Activated naive CD4-positive, alpha-beta T cell treated with anti-CD3 and anti-CD28 coated beads for 36 hours (primary cell): ENCODE measurements around the gene CBX7. TPM values are rescaled to one million over a fixed set of nuclear protein-coding genes. Genes with fewer than 3 reads are reported as not detected.

Experiments used
- CTCF ChIA-PET: fragments of 350-600 bp; sonication (Branson Sonifier 250); formaldehyde crosslinking; loops from one replicate; lab custom pipeline; 2021; ENCODE audit warnings: antibody characterized with exemption; lab: Charles Lee
- DNase-seq: peaks from one replicate; pipeline ENCODE4 v3.0.0-alpha.2; 2020
- H3K27ac Mint-ChIP-seq: one replicate; pipeline ENCODE4 v1.8.0; 2021; ENCODE audit warnings: mild to moderate bottlenecking, mixed read lengths
- H3K27me3 Mint-ChIP-seq: one replicate; pipeline ENCODE4 v1.8.0; 2021; ENCODE audit warnings: low read depth, mixed read lengths
- H3K36me3 Mint-ChIP-seq: one replicate; pipeline ENCODE4 v1.8.0; 2021; ENCODE audit warnings: low read depth, mixed read lengths
- H3K4me1 Mint-ChIP-seq: one replicate; pipeline ENCODE4 v1.8.0; 2021; ENCODE audit warnings: low read depth, mixed read lengths
- H3K4me3 Mint-ChIP-seq: one replicate; pipeline ENCODE4 v1.8.0; 2021; ENCODE audit warnings: mild to moderate bottlenecking, moderate library complexity, mixed read lengths
- H3K9me3 Mint-ChIP-seq: one replicate; pipeline ENCODE4 v1.8.0; 2021; ENCODE audit warnings: mixed read lengths
- intact Hi-C: fragments of 100-400 bp; cut with micrococcal nuclease; formaldehyde crosslinking; loops from one replicate; pipeline ENCODE4 v1.15.1; 2023
- total RNA-seq, 2 experiments: library from RNA; stranded (reverse); gene quantifications; one replicate each; pipeline ENCODE4 v1.2.3, GENCODE V29; 2021

CBX7 gene
- total RNA-seq, 2 experiments from 2014 or later: 20.8 to 24.1 TPM

DNA sequence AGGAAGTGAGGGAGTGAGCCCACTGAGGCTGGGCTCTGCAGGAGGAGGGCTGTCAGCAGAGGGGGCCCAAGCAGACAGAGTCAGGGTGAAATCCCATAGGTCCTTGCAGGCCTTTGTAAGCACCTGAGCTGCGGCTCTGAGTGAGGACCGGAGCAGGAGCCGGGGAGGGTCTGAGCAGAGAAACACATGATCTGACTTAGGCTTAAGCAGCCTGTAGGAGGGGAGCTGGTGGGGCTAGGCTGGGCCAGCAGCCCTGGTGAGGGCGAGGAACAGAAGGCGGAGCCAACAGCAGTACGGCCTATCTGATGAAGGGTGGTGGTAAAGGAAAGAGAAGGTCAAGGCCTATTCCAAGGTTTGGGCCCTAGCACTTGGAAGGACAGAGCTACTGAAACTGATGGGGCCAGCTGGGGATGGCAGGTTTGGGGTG lies 26.9 kb upstream of the CBX7 start:
- Mint-ChIP-seq H3K9me3 (no peaks in the 10 kb centered on the region), H3K4me1 (peaks cover 8% of the 10 kb centered on the region), H3K36me3 (no peaks in the 10 kb centered on the region), H3K4me3 (no peak overlapping the region), H3K27ac (no peak overlapping the region), H3K27me3 (no peaks in the 10 kb centered on the region)
- CTCF ChIA-PET: interaction anchor here (0.6 to 1.9 kb wide), 3 partner anchors 127 to 320 kb away, joined by 3 to 6 read pairs (median 4); no protein-coding TSS in a partner anchor
- no peak for DNase-seq
- intact Hi-C loops: no loop called here

- CTCF ChIA-PET: interaction anchor here (0.6 to 1.9 kb wide), 4 partner anchors 11 to 321 kb away, joined by 3 to 6 read pairs (median 4); no protein-coding TSS in a partner anchor
- Mint-ChIP-seq H3K4me1 (peaks cover 18% of the 10 kb centered on the region), H3K4me3 (no peak overlapping the region)
These were observed 26.0 kb upstream of the CBX7 start for GRCh38 chr22:39178206-39179111.

DNA sequence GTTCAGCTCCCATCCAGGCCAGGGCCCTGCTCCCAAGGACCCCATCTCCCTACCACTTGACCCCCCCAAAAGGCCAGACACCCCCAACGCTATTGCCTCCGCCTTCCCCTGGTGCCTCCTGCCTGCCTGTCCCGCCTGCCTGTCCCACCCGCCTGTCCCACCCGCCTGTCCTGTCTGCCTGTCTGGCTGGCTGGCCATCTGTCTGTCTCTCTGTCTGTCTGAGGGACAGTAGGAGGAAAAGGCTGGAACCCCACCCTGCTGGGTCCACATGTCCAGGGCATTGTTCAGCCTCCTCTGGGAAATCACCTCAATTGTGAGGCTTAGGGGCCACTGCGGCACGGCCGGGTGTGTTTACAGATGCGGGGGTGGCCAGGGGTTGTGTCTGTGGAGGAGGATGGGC lies 25.3 kb upstream of the CBX7 start:
- no peaks in the 10 kb centered on the region for H3K36me3 Mint-ChIP-seq
- DNase-seq: no peak
- H3K9me3 Mint-ChIP-seq: no peaks in the 10 kb centered on the region
- CTCF ChIA-PET: no interaction called here
- intact Hi-C loops: no loop called here
- H3K4me3 Mint-ChIP-seq: no peak overlapping the region
- H3K27me3 Mint-ChIP-seq: no peaks in the 10 kb centered on the region
- H3K27ac Mint-ChIP-seq: no peak overlapping the region
- peaks cover 24% of the 10 kb centered on the region for H3K4me1 Mint-ChIP-seq

More at GRCh38 chr22:39178206-39179111, 26.0 kb upstream of the CBX7 start:
- intact Hi-C loops: no loop called here
- no peak overlapping the region for H3K27ac Mint-ChIP-seq
- no peaks in the 10 kb centered on the region for H3K9me3 Mint-ChIP-seq
- H3K27me3 Mint-ChIP-seq: no peaks in the 10 kb centered on the region
- no peaks in the 10 kb centered on the region for H3K36me3 Mint-ChIP-seq
- DNase-seq: no peak

DNA sequence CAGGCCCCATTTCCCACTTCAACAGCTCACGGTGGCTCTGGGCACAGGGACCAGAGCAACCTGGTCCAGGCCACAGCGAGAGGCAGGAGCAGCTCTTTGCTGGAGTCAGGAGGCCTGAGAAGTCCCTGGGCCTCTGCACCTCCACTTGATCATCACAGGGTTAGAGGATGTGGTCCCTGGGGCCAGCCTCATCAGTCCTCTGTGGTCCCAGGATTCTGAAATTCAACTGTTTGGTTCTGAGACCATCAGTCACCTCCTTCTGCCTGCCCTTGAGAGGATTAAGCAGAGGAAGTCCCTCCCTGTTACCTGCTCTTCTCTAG lies 24.9 kb upstream of the CBX7 start:
- Mint-ChIP-seq H3K27me3 (no peaks in the 10 kb centered on the region), H3K27ac (no peak overlapping the region), H3K9me3 (no peaks in the 10 kb centered on the region), H3K36me3 (no peaks in the 10 kb centered on the region), H3K4me3 (no peak overlapping the region), H3K4me1 (peaks cover 25% of the 10 kb centered on the region)
- DNase-seq: no peak
- intact Hi-C loops: no loop called here
- CTCF ChIA-PET: no interaction called here

DNA sequence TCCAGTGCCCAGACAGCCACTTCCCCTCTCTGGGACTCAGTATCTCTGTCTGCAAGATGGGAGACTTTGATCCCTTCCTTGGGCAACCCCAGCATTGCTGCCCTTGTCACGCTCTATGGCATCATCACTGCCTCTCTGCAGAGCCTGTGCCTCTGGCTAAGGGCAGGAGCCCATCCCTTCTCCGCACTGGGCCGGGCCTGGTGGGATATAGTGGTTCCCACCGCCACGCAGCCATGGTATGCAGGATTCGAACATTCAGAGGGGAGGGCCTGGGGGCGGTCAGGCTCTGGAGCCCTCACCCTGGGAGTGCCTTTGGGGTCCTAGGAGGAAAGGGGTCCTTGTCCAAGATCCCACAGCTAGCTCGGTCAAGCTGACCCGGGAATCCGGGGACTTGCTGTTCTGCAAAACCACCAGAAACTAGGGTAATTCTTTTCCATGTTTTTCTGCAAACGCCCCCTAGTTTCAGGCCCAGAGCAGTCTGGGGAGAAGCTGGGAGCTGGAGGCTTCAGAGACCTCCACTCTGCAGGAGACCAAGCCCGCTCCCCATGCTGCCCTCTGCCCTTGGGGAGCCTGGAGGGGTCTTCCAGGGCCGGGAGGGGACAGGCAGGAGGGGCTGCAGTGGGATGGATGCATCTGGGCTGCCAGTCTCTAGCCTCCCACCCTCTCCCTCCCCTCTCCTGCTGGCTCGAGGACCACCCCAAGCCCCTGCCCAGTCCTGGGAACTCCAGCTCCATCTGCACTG lies 24.4 kb upstream of the CBX7 start:
- CTCF ChIA-PET: no interaction called here
- Mint-ChIP-seq H3K27me3 (no peaks in the 10 kb centered on the region), H3K27ac (no peak overlapping the region), H3K9me3 (no peaks in the 10 kb centered on the region), H3K4me1 (peaks cover 26% of the 10 kb centered on the region), H3K4me3 (no peak overlapping the region), H3K36me3 (no peaks in the 10 kb centered on the region)
- DNase-seq: no peak
- intact Hi-C loops: no loop called here

DNA sequence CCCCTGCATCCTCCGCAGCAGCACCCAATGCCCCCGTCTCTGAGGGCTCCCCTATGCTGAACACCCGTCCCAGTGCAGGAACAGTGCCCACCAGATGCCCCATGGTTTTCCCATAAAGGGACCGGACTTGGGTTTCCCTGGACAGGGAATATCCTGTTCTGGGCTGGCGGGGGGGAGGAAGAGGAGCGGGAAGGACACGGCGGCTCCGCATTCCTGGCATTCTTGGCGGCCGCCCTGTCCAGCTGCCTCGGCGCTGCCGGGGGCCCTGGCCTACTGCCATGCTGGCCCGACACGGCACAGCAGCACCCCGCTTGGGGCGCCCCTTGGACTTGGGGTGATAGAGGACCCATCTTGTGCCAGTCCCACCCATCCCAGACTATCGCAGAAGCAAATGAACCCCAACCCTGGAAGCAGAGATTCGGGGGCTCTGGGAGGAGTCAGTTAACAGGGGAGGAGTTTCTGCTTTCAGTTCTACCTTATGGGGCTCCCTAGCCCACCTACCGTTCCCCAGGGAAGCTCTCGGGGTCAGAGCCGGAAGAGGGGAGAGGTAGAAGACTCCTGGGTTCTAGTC lies 23.7 kb upstream of the CBX7 start:
- no peaks in the 10 kb centered on the region for H3K27me3 Mint-ChIP-seq
- no peak for DNase-seq
- H3K36me3 Mint-ChIP-seq: no peaks in the 10 kb centered on the region
- intact Hi-C loops: no loop called here
- peaks cover 31% of the 10 kb centered on the region for H3K4me1 Mint-ChIP-seq
- H3K9me3 Mint-ChIP-seq: no peaks in the 10 kb centered on the region
- H3K4me3 Mint-ChIP-seq: no peak overlapping the region
- no peak overlapping the region for H3K27ac Mint-ChIP-seq
- CTCF ChIA-PET: no interaction called here

DNA sequence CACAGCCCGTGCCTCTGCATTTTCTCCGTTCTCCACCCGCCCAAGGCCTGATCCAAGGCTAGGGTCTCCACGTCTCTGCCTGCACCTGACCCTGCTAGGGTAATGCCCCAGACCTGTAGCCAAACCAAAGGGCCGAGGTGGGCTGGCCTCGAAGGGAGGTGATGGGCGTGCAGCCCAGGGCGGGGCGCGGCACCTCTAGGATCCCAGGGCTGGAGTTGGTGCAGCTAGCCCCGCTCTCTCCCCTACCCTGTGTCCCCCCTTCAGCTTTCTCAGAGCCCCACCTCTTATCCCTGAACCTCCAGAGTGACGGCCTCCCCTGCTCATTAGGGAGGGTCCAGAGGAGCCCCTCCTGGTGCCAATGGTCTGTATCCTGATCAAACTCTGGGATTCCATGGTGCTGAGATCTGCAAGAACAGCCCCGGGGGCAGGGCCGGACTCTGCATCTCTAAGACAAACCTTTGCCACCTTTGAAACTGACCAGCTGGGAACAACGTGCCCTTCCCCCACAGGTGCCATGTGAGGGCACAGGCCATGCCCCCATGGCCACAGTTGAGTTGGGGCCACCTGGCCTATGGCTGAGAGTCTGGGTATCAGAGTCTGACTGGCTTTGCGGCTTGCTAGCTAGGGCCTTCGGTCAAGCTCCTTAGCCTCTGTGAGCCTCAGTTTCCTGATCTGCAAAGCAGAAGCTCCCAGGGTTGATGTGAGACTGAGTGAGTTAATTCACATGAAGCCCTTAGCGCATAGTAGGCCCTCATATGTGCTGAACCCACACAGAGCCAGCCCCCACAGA lies 23.1 kb upstream of the CBX7 start:
- no peak for DNase-seq
- Mint-ChIP-seq H3K4me1 (peaks cover 37% of the 10 kb centered on the region), H3K27ac (peak overlapping the region; percentile 8), H3K27me3 (no peaks in the 10 kb centered on the region), H3K9me3 (no peaks in the 10 kb centered on the region), H3K36me3 (no peaks in the 10 kb centered on the region), H3K4me3 (no peak overlapping the region)
- CTCF ChIA-PET: no interaction called here
- intact Hi-C loops: no loop called here

DNA sequence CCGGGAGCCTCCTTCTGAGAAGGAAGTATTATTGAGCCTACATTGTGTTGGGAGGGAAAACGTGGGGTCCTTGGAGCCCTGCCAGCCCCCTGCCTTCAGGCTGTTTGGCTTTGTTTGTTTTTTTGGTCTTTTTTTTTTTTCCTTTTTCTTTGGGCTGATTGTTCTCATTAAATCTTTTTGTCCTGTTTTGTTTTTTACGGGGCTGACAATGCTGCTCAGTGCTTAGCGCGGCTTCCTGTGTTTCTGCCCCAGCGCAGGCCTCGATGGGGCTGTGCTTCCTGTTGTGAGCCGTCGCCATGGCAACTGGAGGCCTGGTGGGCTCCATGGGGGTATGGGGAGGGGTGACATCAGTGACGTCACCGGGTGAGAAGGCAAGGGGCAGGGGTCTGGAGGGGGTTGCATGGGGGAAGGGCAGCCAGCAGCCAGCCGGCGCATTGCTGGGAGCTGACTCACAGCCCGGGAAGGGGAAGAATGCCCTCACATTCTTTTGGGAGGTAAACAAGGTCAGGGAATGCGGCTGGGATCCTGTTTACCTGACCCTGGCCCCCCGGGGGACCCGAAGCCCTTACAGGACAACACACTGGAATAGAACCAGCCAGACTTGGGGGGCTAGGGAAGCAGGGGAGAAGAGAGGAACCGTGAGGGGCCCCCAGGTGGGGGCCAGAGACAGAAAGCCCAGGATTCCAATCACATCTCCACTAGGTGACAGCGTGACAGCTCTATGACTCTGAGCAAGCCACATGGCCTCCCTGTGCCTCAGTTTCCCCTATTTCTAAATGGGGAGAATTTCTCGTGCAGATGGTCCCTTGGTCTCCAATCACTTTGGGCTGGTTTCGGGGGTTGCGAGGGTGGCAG lies 22.2 kb upstream of the CBX7 start:
- Mint-ChIP-seq H3K4me1 (peaks cover 37% of the 10 kb centered on the region), H3K27ac (peak overlapping the region; percentile 37), H3K9me3 (no peaks in the 10 kb centered on the region), H3K4me3 (no peak overlapping the region), H3K36me3 (no peaks in the 10 kb centered on the region), H3K27me3 (no peaks in the 10 kb centered on the region)
- intact Hi-C loops: no loop called here
- peak; percentile 76 for DNase-seq
- CTCF ChIA-PET: interaction anchor here (0.6 to 6.8 kb wide), 3 partner anchors 130 to 142 kb away, joined by 3 to 97 read pairs (median 63); no protein-coding TSS in a partner anchor

DNA sequence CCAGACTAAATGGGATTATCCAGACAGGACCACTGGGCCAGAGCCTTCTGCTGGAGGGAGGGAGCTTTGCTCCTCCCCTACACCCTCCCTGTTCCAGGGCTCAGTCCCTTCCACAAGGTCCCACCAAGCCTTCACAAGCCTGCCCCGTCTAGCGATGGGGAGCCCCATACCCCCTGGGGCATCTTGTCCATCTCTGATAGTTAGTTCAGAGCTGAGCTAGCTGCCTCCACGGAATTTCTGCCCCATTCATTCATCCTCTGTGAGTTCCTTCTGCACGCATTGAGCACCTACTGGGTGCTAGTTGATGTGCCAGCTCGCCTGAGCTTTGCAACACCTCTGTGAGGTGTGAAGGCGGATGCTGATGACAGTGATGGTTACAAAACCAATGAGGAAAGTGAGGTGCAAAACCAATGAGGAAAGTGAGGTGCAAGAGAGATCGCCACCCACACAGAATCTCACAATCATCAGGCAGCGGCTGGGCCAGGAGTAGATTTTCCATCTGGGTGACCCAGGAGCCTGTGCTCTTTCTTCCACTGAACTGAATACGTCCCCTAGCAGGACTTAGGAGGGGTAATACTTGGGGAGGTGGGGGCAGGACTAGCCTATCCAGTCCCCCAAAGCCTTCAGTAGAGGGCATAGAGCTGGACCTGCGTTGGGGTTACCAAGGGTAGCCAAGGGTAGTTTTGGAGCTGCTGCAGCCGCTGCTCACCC lies 21.5 kb upstream of the CBX7 start:
- H3K27ac Mint-ChIP-seq: peak overlapping the region; percentile 37
- H3K36me3 Mint-ChIP-seq: no peaks in the 10 kb centered on the region
- H3K4me3 Mint-ChIP-seq: no peak overlapping the region
- peak; percentile 60 for DNase-seq
- H3K27me3 Mint-ChIP-seq: no peaks in the 10 kb centered on the region
- CTCF ChIA-PET: interaction anchor here (0.6 to 6.8 kb wide), 6 partner anchors 13 to 349 kb away, joined by 3 to 97 read pairs (median 3); no protein-coding TSS in a partner anchor
- intact Hi-C loops: no loop called here
- H3K9me3 Mint-ChIP-seq: no peaks in the 10 kb centered on the region
- H3K4me1 Mint-ChIP-seq: peaks cover 37% of the 10 kb centered on the region

GRCh38 chr22:39173050-39173706 lies 20.7 kb upstream of the CBX7 start:
- Mint-ChIP-seq H3K36me3 (no peaks in the 10 kb centered on the region), H3K4me3 (no peak overlapping the region), H3K27ac (no peak overlapping the region), H3K4me1 (peaks cover 37% of the 10 kb centered on the region), H3K27me3 (no peaks in the 10 kb centered on the region), H3K9me3 (no peaks in the 10 kb centered on the region)
- CTCF ChIA-PET: interaction anchor here (0.7 to 6.8 kb wide), 5 partner anchors 14 to 349 kb away, joined by 3 to 97 read pairs (median 3); no protein-coding TSS in a partner anchor
- intact Hi-C loops: no loop called here
- no peak for DNase-seq
